Measurements from ENCODE around the gene GRIK2. TPM values are rescaled to one million over a fixed set of nuclear protein-coding genes. Genes with fewer than 3 reads are reported as not detected.
"Not testable (repeated sequence)": the region's sequence is repeated elsewhere in the genome, so short reads cannot be mapped to it uniquely, and the experiment has no call there.

The GRIK2 gene
- polyA plus RNA-seq, 3 donors = 12.4 to 19.0 (median 14.6) TPM

- DNase-seq = no peak
Observed at GRCh38 chr6:101614774-101615173, 221.3 kb downstream of the GRIK2 start.

GRCh38 chr6:101626269-101626668 is 232.8 kb downstream of the GRIK2 start:
- no peak for DNase-seq

DNA sequence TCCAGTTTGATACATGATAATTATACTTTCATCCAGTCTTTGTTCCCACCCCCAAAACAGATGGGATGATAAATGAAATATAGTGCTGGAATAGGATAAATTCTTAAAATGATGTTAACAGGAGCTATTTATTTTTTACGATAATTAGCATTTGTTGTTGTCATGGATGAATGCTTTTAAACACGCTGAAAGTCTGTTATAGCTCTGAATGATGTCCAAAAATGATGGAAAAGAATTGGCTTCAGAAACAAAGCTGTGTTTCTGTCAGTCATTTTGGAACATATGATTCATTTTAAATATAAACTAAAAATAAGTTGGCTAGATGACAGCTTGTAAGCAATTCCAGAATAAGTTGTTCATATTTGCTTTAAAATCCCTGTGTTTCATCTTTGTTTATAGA is 237.4 kb downstream of the GRIK2 start:
- no peak for DNase-seq

GRCh38 chr6:101633081-101633480 is 239.6 kb downstream of the GRIK2 start:
- no peak for DNase-seq

DNA sequence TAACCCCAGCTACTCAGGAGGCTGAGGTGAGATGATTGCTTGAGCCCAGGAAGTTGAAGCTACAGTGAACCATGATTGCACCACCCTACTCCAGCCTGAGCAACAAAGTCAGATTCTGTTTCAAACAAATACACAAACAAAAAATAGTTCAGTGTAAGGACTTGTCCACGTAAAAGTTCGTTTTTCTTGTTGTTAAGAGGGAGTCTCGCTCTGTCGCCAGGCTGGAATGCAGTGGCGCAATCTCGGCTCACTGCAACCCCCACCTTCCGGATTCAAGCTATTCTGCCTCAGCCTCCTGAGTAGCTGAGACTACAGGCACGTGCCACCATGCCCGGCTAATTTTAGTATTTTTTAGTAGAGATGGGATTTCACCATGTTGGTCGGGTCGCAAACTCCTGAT is 245.4 kb downstream of the GRIK2 start:
- not testable (repeated sequence) for DNase-seq

GRCh38 chr6:101640131-101640530 is 246.6 kb downstream of the GRIK2 start:
- DNase-seq = no peak

DNA sequence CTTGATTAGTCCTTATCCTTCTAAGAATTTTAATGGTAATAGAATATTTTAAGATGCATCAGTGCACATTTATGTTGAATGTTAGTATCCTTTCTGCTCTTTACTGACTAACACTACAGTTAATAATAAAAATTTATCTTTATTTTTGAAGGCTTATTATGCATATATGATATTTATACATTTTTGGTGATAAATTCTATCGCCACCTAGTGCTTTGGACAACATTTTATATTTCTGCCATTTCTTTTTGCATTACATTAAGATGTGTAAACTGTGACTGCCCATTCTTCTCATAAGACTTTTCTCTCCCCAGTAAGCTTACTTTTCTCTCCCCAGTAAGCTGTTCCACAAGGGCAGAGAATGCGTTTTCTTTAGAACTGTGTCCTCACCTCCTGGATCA is 252.3 kb downstream of the GRIK2 start:
- DNase-seq = no peak

- no peak for DNase-seq
Observed at GRCh38 chr6:101650402-101651100, 257.0 kb downstream of the GRIK2 start.

- no peak for DNase-seq
Observed at GRCh38 chr6:101652079-101652478, 258.6 kb downstream of the GRIK2 start.

DNA sequence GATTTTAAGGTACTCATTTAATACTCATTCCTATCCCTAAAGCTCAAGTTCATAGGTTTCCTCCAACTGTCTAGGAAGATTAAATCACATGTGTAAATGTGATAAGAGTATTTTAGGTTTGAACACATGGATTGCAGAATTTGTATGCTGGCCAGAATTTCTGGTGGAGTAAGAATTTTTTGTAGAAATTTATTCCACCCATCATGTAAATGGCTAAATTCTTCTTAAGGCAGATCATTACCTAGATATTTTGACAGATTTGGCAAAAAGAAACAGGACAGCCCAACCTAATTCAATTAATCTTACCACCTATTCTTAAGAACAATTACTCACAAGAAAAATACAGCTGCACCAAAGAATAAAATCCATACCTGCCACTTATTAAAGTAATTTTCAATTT is 261.6 kb downstream of the GRIK2 start:
- DNase-seq = no peak

- no peak for DNase-seq
Observed at GRCh38 chr6:101662111-101662897, 268.8 kb downstream of the GRIK2 start.

GRCh38 chr6:101663100-101663499 is 269.6 kb downstream of the GRIK2 start:
- DNase-seq = no peak

- DNase-seq = no peak
Observed at GRCh38 chr6:101666256-101666655, 272.7 kb downstream of the GRIK2 start.

DNA sequence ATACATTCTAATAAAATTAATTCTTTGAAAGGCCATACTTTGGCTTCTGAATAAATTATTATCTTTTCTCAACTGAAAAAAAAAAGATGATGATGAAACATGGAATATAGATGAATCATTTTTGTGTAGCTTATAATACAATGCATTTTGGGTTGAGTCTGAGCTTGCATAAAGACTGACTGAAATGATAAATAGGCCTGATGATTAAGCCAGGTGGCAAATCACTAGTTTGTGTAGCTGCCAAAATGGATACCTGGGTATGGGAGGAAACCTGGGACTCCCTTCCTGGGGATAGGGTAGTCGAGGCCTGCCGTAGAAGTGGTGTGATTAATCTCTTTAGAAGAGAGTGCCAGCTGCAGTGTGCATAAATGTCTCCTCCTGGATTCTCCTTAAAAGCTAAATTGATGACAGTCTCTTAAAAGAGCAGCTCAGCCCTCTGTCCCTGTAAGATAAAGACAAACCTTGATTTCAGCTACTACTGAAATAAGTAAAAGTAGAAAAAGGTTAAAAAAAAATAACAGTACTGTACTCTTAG is 275.1 kb downstream of the GRIK2 start:
- no peak for DNase-seq

GRCh38 chr6:101676187-101676586 is 282.7 kb downstream of the GRIK2 start:
- DNase-seq = no peak

GRCh38 chr6:101682937-101683336 is 289.4 kb downstream of the GRIK2 start:
- no peak for DNase-seq

- no peak for DNase-seq
Observed at GRCh38 chr6:101683884-101684283, 290.4 kb downstream of the GRIK2 start.

- no peak for DNase-seq
Observed at GRCh38 chr6:101686653-101687052, 293.1 kb downstream of the GRIK2 start.

DNA sequence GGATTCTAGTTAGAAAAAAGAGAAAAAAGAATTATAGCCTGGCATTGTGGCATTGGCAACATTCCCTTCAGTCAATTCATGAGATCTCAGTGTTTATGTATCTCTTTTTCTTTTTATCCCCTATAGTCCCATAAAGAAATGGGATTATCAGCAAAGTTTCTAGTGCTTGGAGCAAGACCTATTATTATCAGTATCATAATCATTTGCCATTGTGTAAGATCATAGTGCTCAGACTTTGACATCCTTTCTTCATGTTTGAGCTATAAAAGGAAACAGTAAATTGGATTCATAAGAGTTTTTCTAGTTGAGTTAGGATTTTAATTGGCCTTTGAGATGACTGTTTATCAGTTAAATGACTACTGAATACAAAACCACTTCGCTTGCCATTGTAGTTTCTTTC is 295.6 kb downstream of the GRIK2 start:
- DNase-seq = no peak

DNA sequence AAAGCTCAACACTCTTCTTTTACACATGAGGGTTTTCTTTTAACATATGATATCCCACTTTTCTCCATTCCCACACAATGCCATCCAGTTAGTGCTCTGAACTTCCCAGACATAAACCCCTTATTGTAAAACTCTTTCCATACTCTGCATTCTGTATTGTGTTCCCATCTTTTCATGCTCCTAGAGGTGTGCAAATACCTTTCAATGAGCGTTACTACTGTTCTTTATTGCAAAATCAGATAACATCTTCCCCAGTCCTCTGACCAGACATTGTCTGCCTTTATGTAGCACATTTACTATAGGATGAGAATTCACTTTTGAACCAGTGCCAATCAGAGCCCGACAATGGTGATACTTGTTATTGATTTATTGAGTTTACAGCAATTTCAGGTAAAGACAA is 296.2 kb downstream of the GRIK2 start:
- no peak for DNase-seq

DNA sequence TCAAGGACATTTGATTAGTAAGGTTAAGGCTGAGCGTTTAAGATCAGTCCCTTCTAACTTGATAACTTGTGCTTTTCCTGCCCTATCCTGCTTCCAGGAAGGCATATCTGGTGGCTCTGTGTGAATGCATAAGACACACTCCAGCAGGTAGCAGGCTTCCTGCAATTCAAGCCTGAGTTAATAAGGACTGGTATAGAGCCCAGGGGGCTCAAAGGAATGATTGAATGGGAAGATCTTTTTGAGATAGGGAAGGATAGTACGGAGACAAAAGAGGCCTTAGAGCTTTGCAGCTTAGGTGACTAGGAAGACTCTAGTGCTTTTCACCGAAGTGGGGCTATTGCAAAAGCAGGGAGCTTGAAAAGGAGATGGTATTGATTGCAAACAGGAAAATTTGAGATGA is 307.1 kb downstream of the GRIK2 start:
- no peak for DNase-seq

DNA sequence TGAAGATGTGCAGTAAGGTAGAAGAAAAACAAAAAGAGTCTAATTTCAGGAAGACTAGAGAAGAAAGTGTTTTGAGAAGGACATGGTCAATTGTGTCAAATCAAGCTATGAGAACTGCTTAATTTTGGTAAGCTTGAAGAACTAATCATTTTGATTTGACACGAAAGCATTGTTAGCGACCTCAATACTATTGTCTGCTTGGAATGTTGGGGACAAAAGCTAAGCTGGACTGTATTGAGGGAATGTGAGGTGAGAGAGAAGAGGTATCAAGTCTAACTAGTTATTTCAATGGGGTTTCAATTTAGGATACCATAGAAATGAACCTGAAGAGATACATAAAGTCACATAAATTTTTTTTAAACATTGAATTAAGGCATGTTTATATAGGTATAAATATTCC is 309.8 kb downstream of the GRIK2 start:
- no peak for DNase-seq

DNA sequence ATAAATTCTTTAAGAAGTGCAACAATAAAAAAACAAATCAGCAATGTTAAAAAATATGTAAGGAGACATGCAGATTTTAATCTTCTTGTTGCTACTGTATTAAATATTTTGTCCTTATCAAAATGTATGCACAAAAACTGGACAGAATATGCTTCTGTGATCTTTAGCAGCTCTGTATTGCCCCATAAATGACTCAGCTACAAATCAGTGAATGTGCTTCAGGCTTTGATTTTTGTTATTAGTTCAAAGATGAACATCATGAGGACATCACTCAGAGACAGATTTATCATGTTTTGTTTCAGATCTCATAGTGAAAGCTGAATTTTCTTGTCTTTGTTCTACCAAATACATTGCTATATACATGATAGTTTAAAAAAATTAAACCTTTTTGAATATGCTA is 312.4 kb downstream of the GRIK2 start:
- no peak for DNase-seq

Measured in renal pelvis (tissue), 4 donors.